ELF-1 (cell line): ENCODE measurements around the gene TCERG1L.
"Not testable (repeated sequence)": the region's sequence is repeated elsewhere in the genome, so short reads cannot be mapped to it uniquely, and the experiment has no call there.

Experiments used
- DNase-seq: peaks from one replicate; pipeline ENCODE4 v3.0.0-alpha.2; 2016; ENCODE audit warnings: low read depth, low spot score

The TCERG1L gene, protein sequence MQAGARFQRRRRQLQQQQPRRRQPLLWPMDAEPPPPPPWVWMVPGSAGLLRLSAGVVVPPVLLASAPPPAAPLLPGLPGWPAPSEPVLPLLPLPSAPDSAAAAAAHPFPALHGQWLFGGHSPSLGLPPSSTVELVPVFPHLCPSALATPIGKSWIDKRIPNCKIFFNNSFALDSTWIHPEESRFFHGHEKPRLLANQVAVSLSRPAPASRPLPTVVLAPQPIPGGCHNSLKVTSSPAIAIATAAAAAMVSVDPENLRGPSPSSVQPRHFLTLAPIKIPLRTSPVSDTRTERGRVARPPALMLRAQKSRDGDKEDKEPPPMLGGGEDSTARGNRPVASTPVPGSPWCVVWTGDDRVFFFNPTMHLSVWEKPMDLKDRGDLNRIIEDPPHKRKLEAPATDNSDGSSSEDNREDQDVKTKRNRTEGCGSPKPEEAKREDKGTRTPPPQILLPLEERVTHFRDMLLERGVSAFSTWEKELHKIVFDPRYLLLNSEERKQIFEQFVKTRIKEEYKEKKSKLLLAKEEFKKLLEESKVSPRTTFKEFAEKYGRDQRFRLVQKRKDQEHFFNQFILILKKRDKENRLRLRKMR

DNA sequence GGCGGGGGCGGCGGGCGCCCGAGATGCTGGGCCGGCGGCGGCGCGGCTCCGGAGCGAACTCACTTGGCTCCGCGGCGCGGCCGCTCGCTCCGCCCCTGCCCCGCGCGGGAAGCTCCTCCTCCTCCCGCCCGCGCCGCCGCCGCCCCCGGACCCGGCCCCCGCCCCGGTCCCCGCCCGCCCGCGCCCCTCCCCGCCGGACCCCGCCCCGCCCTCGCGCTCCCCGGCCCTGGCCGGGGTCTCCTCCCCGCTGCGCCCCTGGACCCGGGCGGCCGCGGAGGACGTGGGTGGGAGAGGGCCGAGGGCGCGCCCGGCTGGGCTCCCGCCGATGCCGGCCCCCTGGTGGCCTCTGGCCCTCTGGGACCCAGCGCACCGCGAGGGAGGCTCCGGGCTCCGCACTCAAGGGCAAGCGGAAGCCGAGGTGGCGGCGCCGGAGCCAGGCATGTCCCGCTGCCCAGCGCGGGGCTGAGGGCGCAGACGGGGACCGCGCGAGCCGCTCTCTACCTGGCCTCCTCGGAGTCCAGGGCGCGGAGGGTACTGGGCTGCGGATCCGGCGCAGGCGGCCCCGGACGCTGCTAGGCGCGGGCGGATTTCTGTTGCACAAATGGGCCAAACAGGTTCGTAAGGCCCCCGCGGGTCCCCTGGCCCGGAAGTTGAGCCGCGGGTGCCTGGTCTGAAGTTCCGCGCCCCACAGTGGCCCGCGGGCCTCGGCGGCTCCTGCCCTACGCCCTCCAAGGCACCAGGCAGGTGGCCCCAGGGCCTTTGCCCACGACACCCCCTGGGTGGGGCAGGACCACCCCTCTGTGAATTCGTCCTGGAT is at the start of gene TCERG1L:
TSS of gene TCERG1L (minus strand) at position 61 of the 817 bp plus-strand sequence. CDS start 86 bp downstream, outside the sequence.
- peak; percentile 79 for DNase-seq

DNA sequence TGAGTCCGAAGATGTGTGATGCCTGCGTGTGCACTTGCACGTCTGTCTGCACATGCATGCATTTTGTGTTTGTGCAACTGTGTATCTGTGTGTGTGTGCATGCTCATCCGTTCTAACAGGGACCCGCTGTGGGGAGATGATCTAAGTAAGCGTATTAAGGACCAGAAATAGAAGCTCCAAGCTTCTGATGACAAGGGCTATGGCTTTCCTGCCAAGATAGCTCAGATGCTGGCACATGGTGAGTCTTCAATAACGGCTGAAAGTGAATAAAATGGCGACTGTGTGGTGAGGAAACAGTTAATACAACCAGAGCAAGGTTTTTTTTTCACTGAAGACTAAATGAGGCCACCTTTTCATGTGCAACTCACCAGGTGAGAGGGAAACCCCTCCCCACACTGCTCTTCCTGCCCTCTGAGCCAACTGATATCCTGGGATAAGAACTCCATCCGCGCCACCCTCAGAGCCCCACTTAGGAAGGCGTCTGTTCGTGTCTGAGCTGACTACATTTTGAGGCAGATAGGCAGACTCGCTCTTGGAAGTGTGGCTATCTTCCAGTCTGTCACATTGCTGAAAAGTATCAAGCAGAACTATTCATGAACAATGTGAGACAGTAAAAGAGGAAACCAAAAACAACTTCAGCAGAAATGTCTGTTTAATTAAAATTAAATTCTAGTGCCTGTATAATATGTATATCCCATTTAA is 47.4 kb upstream of the TCERG1L start:
- DNase-seq = no peak

DNA sequence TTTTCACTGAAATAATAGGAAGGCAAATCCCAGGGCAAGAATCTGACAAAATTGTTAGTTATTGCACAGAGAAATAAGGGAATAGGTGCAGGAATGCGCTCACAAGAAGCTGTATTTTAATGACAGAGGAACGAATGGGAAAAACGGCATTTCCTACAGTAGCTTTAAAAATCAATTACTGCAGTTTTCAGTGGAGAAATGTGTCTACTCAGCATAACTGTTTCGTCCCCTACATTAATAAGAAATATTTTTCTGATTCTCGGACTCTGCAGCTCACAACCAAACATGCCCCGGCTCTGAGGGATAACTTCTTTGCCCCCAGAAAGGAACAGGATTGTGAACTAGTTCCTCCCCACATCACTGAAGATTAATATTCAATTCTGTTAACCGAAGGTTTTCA is 44.9 kb upstream of the TCERG1L start:
- no peak for DNase-seq

GRCh38 chr10:131355881-131356280 is 44.4 kb upstream of the TCERG1L start:
- no peak for DNase-seq

DNA sequence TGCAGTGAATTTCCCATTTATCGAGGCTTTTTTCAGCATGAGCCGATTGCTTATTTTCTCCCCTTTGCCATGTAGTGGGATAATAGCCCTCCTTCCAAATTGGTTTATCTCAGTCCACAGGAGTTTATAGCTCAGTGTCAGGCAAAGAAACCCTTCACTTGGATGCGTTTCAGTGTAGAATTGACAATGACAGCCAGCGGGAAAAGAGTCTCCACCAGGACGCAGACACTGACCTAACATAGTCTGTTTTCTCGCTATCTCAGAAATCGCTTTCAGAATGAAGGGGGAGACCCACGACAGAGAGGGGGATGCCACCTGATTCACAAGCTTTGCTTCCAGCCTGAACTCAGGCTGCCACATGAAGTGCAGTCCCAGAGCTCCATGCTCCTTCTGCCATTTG is 43.5 kb upstream of the TCERG1L start:
- DNase-seq = no peak

- peak; percentile 36 for DNase-seq
Observed at GRCh38 chr10:131354380-131354779, 42.9 kb upstream of the TCERG1L start.

- DNase-seq = no peak
Observed at GRCh38 chr10:131352765-131353290, 41.3 kb upstream of the TCERG1L start.

DNA sequence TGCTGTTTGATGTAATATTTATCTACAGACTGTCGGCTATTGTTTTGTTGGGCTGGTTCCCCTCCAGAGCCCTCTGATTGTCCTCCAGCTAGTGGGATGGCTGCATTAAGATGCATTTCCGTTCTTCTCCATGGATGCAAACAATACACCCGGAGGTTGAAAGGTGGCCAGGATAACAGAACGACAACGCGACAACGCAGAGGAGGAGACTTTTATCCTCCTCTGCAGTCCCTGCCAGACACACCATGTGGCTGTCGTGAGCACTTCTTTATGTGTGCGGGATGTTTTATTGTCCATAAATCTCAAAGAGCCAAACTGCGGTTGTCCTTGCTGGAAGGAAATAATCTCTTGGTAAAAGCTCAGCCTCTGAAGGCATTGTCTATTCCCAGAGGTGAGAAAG is 39.1 kb upstream of the TCERG1L start:
- no peak for DNase-seq

- no peak for DNase-seq
Observed at GRCh38 chr10:131350245-131350644, 38.7 kb upstream of the TCERG1L start.

GRCh38 chr10:131346456-131346855 is 34.9 kb upstream of the TCERG1L start:
- DNase-seq = no peak

DNA sequence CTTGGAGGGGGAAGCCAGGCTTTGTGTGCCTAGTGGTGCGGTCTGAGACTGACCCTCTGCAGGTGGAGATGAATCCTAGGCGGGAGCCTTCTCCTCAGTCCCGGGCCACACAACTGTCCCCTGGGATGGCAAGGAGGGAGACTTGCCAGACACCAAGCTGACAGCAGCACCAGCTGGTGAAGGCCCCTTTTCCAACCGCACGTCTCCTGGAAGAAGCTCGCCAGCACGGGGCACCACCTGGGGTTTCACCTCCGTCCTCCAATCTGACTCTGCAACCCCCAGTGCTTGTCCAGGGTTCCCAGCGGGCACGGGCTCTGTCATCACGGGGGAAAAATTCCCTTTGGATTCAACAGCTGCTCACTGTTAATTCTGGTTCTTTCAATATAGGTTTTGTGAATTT is 34.2 kb upstream of the TCERG1L start:
- DNase-seq = no peak

GRCh38 chr10:131344747-131345146 is 33.2 kb upstream of the TCERG1L start:
- no peak for DNase-seq

DNA sequence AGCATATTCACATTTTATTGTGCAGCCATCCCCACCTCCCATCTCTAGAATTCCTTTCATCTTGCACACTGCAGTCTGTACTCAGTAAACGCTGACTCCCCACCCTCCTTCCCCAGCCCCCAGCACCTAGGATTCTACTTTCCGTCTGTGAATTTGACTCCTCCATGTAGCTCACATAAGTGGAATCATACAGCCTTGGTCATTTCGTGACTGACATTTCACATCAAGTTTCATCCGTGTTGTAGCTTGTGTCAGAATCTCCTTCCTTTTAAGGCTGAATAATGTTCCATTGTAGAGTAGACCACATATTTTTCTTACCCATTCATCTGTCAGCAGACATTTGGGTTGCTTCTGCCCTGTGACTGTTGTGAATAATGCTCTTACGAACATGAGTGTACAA is 26.2 kb upstream of the TCERG1L start:
- DNase-seq = no peak

DNA sequence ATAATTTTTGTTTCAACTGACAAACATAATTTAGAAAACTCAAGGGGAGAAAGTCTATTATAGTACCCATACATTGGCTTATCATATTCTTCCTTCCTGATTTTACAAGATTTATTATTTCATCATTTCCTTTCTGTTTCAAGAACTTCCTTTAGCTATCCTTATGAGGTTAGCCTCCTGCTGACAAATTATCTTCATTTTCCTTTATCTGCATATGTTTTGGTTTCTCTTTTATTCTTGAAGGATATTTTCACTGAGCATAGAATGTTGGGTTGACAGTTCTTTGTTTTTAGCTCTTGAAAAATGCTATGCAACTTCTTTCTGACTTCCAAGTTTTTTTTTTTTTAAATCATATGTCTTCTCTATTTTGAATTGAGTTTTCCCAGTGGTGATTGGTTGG is 21.3 kb upstream of the TCERG1L start:
- DNase-seq = no peak

- no peak for DNase-seq
Observed at GRCh38 chr10:131323880-131324279, 12.4 kb upstream of the TCERG1L start.

- no peak for DNase-seq
Observed at GRCh38 chr10:131323025-131323424, 11.5 kb upstream of the TCERG1L start.

GRCh38 chr10:131322575-131322974 is 11.1 kb upstream of the TCERG1L start:
- not testable (repeated sequence) for DNase-seq

DNA sequence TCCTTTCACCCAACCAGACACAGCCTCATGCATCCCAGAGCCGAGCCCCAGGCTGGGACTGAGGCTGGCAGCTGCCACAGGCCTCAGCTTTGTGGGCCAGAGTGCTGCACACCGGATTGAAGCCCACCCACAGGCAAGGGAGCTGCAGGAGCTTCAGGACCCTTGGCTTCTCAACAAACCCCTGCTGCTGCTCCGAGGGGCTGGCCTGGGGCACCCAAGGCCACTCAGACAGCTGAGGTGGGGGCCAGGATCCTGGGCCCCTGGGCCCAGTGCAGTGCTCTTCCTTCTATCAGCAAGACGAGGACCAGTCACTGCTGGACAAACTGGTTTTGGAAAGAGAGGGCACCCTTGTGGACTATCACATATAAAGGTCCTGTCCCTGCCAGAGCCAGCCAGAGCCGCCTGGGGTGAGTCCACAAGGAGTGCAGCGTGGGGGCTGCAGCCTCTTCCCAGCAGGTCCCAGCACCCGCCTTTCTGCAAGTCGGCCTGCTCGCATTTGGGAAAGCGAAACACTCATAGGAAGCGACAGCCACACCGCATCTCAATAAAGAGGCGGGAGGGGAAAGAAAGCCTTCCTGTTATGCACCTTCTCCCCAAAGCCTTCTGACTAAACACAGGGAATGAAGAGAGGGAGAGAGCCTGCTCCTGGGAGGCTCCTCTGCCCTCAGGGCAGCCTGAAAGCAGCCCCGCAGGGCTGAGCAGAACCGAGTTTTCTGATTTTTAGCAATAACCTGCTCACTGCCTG is 9.5 kb upstream of the TCERG1L start:
- DNase-seq = peak; percentile 41

DNA sequence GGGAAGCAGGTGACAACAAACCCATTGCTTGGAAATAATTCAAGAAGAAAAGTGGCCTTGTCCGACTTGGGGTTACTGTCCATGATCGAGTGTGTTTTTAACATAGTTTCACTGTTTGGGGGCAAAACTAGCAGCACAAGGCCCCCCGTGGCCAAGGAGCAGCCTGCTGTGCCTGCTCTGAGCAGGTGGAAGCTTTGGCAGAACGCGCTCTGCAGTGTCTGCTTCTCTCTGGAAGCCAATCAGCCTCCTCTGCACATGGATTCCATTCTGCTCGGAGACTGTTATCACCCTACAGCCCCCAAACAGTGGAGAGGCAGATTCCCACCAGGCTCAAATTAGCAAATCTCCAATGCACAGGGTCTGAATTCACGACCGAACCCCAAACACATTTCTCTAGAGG is 7.3 kb upstream of the TCERG1L start:
- DNase-seq = no peak

GRCh38 chr10:131318291-131318690 is 6.8 kb upstream of the TCERG1L start:
- DNase-seq = no peak
